GM19467 (cell line): ENCODE measurements around the gene HDGFL2.

Experiments used
- ATAC-seq: cut with Tn5 transposase; IDR thresholded peaks from one replicate; pipeline ENCODE4 v1.9.1; 2021; ENCODE audit warnings: mild to moderate bottlenecking, moderate library complexity; ENCODE audit not compliant: unreplicated experiment

Gene HDGFL2

GRCh38 chr19:4444765-4445741 is 27.0 kb upstream of the HDGFL2 start:
- no peak for ATAC-seq

GRCh38 chr19:4445963-4446703 is 26.0 kb upstream of the HDGFL2 start:
- no peak for ATAC-seq

GRCh38 chr19:4446704-4447200 is 25.3 kb upstream of the HDGFL2 start:
- no peak for ATAC-seq

GRCh38 chr19:4447327-4448146 is 24.6 kb upstream of the HDGFL2 start:
- ATAC-seq: no peak

GRCh38 chr19:4448147-4448985 is 23.7 kb upstream of the HDGFL2 start:
- no peak for ATAC-seq

GRCh38 chr19:4449022-4449638 is 23.0 kb upstream of the HDGFL2 start:
- no peak for ATAC-seq

GRCh38 chr19:4449639-4450028 is 22.5 kb upstream of the HDGFL2 start:
- no peak for ATAC-seq

- no peak for ATAC-seq
Observed at GRCh38 chr19:4452230-4452990, 19.7 kb upstream of the HDGFL2 start.

GRCh38 chr19:4453232-4454179 is 18.6 kb upstream of the HDGFL2 start:
- ATAC-seq: no peak

GRCh38 chr19:4454747-4455718 is 17.1 kb upstream of the HDGFL2 start:
- no peak for ATAC-seq

GRCh38 chr19:4455719-4456475 is 16.2 kb upstream of the HDGFL2 start:
- ATAC-seq: no peak

- ATAC-seq: no peak
Observed at GRCh38 chr19:4456476-4456842, 15.6 kb upstream of the HDGFL2 start.

- peak; percentile 6 for ATAC-seq
Observed at GRCh38 chr19:4456843-4457653, 15.0 kb upstream of the HDGFL2 start.

- peak; percentile 88 for ATAC-seq
Observed at GRCh38 chr19:4457654-4458395, 14.3 kb upstream of the HDGFL2 start, which contains the start of gene UBXN6. Gene UBXN6 (minus strand): TSS chr19:4457794. CDS start chr19:4457697, 97 bp downstream.
